Left ventricle myocardium inferior (tissue), 1 donor: Measurements from ENCODE around the gene GDPD3. TPM values are rescaled to one million over a fixed set of nuclear protein-coding genes. Genes with fewer than 3 reads are reported as not detected.

Experiments
- DNase-seq: peaks from one replicate; pipeline ENCODE4 v3.0.0-alpha.2; 2020
- H3K27ac ChIP-seq: fragments of 200-600 bp; replicated peaks from 2 replicates; pipeline ENCODE4 v1.8.0; 2021
- H3K27me3 ChIP-seq: fragments of 200-600 bp; 2 replicates; pipeline ENCODE4 v1.8.0; 2021; ENCODE audit warnings: low read depth
- H3K36me3 ChIP-seq: fragments of 200-600 bp; 2 replicates; pipeline ENCODE4 v1.8.0; 2021
- H3K4me1 ChIP-seq: fragments of 200-600 bp; 2 replicates; pipeline ENCODE4 v1.8.0; 2021
- H3K4me3 ChIP-seq: fragments of 200-600 bp; 2 replicates; pipeline ENCODE4 v1.8.0; 2021; ENCODE audit warnings: mild to moderate bottlenecking, moderate library complexity
- H3K9me3 ChIP-seq: fragments of 200-600 bp; replicated peaks from 2 replicates; pipeline ENCODE4 v1.8.0; 2021
- intact Hi-C: fragments of 100-400 bp; cut with micrococcal nuclease; formaldehyde crosslinking; loops from one replicate; pipeline ENCODE4 v1.11.0; 2022
- total RNA-seq: library from RNA; stranded (reverse); fragmentation: NEBNext Ultra II Directional; extraction: Animal tissue kit (Norgen Biotek cat#: 25700); gene quantifications from one replicate; pipeline ENCODE4 v1.2.1, GENCODE V29; 2021
- TF ChIP-seq, protein P1 (sequence below): fragments of 200-600 bp; IDR thresholded peaks from 2 replicates; pipeline ENCODE4 v1.8.0; 2021; ENCODE audit warnings: antibody characterized with exemption, mild to moderate bottlenecking, borderline replicate concordance
- donor health status: DM: no; HTN: yes; CAD: no; lungs with severe emphysema.

The GDPD3 gene
- total RNA-seq, 1 donor from 2014 or later, result 2.3 TPM

DNA sequence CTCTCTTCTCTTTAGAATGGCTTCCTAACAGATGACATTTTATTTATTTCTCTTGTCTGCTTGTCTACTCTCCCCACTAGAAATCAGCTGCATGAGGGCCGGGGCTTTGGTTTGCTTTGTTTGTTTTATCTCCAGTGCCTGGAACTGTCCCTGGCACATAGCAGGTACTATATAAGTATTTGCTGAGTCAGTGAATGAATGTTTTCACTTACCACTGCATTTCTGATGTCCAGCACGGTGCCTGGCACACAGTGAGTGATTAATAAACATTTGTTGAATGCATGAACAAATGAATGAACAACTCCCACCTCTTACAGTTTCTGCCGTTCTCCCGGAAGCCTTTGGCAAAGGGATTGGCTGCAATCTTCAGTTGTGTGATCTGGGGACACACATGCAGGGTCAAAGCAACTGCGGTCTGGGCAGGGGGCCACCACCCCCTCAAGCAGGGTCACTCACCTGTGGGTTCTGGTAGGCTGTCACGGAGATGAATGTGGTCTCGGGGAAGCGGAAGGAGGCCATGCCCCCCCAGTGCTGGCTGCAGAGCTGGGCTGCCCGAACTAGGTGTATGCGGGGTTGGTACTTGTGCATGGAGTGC, 25.0 kb downstream of the GDPD3 start:
- H3K27ac ChIP-seq, result no peak overlapping the region
- intact Hi-C loops, result no loop called here
- H3K4me3 ChIP-seq, result no peak overlapping the region
- TF ChIP-seq, protein P1, sequence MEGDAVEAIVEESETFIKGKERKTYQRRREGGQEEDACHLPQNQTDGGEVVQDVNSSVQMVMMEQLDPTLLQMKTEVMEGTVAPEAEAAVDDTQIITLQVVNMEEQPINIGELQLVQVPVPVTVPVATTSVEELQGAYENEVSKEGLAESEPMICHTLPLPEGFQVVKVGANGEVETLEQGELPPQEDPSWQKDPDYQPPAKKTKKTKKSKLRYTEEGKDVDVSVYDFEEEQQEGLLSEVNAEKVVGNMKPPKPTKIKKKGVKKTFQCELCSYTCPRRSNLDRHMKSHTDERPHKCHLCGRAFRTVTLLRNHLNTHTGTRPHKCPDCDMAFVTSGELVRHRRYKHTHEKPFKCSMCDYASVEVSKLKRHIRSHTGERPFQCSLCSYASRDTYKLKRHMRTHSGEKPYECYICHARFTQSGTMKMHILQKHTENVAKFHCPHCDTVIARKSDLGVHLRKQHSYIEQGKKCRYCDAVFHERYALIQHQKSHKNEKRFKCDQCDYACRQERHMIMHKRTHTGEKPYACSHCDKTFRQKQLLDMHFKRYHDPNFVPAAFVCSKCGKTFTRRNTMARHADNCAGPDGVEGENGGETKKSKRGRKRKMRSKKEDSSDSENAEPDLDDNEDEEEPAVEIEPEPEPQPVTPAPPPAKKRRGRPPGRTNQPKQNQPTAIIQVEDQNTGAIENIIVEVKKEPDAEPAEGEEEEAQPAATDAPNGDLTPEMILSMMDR, result no peak
- H3K27me3 ChIP-seq, result no peaks in the 10 kb centered on the region
- peaks cover 45% of the 10 kb centered on the region for H3K4me1 ChIP-seq
- no peaks in the 10 kb centered on the region for H3K9me3 ChIP-seq
- peaks cover 25% of the 10 kb centered on the region for H3K36me3 ChIP-seq
- no peak for DNase-seq

DNA sequence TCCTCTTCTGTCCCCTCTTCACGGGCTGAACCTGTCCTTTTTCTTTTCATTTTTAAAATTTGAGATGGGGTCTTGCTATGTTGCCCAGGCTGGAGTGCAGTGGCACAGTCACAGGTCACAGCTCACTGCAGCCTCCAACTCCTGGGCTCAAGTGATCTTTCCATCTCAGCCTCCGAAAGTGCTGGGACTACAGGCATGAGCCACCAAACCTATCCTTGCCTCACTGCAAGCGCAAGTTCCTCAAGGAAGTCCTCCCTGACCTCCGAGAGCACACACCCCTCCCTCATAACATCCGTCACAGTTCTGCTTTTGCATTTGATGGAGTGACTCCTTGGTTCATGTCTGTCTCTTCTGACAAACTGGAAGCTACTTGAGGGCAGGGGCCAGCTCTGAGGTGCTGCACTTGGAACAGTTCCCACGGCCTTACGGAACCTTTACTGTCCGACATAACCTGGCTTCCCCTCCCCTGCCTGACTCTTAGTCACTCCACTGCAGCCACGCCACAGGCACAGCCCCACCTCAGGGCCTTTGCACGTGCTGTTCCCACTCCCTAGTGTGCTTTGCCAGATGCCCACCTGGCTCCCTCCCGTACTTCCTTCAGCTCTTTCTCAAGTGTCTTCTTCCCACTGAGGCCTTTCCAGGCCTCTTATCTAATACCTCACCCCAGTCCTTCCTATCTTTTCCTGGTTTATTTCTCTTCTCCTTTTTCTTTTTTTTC, 26.0 kb downstream of the GDPD3 start:
- H3K27ac ChIP-seq, result no peak overlapping the region
- peaks cover 35% of the 10 kb centered on the region for H3K36me3 ChIP-seq
- intact Hi-C loops, result no loop called here
- no peak overlapping the region for H3K4me3 ChIP-seq
- peaks cover 35% of the 10 kb centered on the region for H3K4me1 ChIP-seq
- no peaks in the 10 kb centered on the region for H3K27me3 ChIP-seq
- no peak for DNase-seq
- TF ChIP-seq, protein P1, result no peak
- H3K9me3 ChIP-seq, result no peaks in the 10 kb centered on the region

DNA sequence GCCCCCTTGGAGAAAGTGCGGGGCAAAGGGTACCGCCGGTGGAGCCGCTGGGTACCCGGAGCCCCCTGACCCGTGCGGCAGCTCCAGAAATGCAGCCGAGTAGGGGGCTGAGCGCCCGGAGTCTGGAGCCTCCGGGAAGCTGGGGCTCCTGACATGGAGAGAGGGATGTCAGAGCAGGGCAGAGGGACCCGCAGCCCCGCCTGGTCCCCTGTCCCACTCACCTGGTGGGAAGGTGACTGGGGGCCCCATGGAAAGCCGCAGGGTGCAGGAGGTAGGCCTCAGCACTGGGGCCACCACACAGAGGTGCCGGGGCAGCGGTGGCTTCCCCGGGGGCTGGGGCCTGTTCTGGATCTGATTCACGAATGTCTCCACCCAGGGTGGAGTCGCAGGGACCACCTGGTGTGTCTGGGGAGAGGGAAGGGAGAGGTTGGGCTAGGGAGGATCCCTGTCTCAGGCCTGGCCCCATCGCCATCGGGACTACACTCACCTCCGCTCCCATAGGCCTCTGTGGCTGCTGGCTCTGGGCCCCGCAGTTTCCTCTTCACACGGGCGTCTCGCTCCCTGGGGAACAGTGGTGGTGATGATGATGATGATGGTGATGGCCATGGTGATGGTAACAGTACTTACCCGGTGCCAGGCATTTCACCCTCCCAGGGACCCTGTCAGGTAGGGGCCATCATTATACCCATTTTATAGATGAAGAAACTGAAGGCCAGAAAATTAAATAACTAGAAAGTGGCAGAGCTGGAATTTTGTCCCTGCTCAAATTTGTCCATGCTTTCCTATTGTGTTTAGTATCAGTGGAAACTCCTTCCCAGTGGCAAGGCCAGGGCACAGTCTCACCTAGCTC, 26.8 kb downstream of the GDPD3 start:
- Histone ChIP-seq H3K27ac (peak overlapping the region; percentile 2), H3K27me3 (no peaks in the 10 kb centered on the region)
- intact Hi-C loops, result no loop called here

DNA sequence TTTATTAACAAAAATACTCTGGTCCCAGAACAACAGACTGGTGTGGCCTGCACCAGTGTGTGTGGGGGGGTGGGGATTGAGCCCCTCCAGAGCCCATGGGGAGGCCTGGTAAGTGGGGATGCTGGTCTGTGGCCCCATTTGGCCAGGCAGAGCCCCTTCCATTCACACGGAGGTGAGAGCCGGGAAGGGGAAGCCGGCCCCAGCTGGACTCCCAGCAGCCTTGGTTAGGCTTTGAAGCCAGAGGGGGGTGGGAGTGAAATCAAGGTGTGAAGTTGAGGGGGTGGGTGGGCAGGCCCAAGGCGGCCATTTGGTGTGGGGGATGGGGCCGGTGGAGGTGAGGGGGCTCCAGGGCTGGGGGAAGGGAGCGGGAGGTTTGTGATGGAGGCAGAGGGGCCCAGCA, 27.5 kb downstream of the GDPD3 start:
- Histone ChIP-seq H3K36me3 (peaks cover 50% of the 10 kb centered on the region), H3K27ac (peak overlapping the region; percentile 62), H3K9me3 (no peaks in the 10 kb centered on the region), H3K4me3 (no peak overlapping the region), H3K27me3 (no peaks in the 10 kb centered on the region), H3K4me1 (peaks cover 22% of the 10 kb centered on the region)
- TF ChIP-seq, protein P1, result no peak
- no peak for DNase-seq
- intact Hi-C loops, result no loop called here

More for the DNA sequence above, 26.8 kb downstream of the GDPD3 start:
- DNase-seq, result no peak
- no peaks in the 10 kb centered on the region for H3K9me3 ChIP-seq
- H3K4me3 ChIP-seq, result no peak overlapping the region
- H3K4me1 ChIP-seq, result peaks cover 29% of the 10 kb centered on the region
- TF ChIP-seq, protein P1, result no peak
- peaks cover 43% of the 10 kb centered on the region for H3K36me3 ChIP-seq

DNA sequence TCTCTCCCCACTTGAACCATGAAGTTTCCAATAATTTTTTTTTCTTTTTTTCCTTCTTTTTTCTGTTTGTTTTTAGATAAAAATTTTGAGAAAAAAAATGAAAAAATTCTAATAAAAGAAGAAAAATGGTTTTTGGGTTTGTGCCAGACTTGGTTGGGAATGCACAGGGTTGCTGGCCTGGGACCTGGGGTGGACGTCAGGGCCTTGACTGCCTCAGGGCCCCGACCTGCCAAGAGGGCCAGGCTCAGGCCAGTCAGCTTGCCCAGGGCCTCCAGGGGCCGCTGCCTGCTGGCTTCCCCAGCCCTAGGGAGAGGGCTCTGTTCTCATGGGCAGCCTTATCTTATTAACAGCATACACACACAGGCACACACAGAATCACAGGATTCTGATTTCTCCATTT, 28.1 kb downstream of the GDPD3 start:
- Histone ChIP-seq H3K27me3 (no peaks in the 10 kb centered on the region), H3K27ac (peak overlapping the region; percentile 62), H3K9me3 (no peaks in the 10 kb centered on the region), H3K4me3 (no peak overlapping the region), H3K4me1 (peaks cover 20% of the 10 kb centered on the region), H3K36me3 (peaks cover 56% of the 10 kb centered on the region)
- TF ChIP-seq, protein P1, result no peak
- intact Hi-C loops, result no loop called here
- DNase-seq, result no peak
